GM12872 (cell line): ENCODE measurements around the gene PCDHGC3.

Experiments used
- TF ChIP-seq, protein P1 (sequence below): IDR thresholded peaks from 3 replicates; pipeline ENCODE4 v1.5.1; 2011; ENCODE audit warnings: low read depth, mild to moderate bottlenecking, low read length, moderate library complexity; ENCODE audit not compliant: insufficient read depth

Gene PCDHGC3

DNA sequence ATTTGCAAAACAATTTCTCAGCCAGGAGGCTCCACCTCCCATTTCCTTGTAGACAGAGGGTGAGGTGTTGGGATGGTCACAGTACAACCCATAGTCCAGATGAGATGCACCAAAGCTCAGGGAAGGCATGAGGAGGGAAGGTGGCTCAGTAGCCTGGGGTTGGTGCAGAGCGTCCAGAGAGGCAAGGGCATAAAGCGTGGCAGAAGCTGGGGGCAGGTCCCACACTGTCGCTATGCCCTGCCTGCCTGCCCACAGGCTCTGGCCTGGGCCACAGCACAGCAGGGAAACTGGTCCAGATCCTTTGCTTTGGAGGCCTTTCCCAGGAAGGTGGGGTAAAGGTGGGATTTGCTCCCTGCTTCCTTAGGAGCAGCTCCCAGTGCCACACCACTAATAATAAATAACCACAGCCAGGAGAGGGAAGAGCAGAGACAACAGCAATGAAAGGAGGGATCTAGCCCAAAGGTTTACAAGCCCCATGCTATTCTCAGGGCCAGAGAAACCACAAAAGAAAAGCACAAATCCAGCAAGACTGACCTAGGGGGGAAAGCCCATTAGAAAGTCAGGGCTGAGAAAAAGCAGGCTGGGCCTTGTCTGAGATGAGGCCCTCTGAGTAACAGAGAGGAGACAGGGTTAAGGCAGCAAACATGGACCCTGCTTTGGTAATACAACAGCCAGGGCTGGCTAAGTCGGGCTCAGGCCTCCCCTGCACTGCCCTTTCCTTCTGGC lies 40.3 kb downstream of the PCDHGC3 start:
- TF ChIP-seq, protein P1, sequence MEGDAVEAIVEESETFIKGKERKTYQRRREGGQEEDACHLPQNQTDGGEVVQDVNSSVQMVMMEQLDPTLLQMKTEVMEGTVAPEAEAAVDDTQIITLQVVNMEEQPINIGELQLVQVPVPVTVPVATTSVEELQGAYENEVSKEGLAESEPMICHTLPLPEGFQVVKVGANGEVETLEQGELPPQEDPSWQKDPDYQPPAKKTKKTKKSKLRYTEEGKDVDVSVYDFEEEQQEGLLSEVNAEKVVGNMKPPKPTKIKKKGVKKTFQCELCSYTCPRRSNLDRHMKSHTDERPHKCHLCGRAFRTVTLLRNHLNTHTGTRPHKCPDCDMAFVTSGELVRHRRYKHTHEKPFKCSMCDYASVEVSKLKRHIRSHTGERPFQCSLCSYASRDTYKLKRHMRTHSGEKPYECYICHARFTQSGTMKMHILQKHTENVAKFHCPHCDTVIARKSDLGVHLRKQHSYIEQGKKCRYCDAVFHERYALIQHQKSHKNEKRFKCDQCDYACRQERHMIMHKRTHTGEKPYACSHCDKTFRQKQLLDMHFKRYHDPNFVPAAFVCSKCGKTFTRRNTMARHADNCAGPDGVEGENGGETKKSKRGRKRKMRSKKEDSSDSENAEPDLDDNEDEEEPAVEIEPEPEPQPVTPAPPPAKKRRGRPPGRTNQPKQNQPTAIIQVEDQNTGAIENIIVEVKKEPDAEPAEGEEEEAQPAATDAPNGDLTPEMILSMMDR = no peak

GRCh38 chr5:141516672-141517025 lies 40.9 kb downstream of the PCDHGC3 start:
- TF ChIP-seq, protein P1 = no peak

- TF ChIP-seq, protein P1 = no peak
These were observed 41.5 kb downstream of the PCDHGC3 start for GRCh38 chr5:141517312-141517711.

DNA sequence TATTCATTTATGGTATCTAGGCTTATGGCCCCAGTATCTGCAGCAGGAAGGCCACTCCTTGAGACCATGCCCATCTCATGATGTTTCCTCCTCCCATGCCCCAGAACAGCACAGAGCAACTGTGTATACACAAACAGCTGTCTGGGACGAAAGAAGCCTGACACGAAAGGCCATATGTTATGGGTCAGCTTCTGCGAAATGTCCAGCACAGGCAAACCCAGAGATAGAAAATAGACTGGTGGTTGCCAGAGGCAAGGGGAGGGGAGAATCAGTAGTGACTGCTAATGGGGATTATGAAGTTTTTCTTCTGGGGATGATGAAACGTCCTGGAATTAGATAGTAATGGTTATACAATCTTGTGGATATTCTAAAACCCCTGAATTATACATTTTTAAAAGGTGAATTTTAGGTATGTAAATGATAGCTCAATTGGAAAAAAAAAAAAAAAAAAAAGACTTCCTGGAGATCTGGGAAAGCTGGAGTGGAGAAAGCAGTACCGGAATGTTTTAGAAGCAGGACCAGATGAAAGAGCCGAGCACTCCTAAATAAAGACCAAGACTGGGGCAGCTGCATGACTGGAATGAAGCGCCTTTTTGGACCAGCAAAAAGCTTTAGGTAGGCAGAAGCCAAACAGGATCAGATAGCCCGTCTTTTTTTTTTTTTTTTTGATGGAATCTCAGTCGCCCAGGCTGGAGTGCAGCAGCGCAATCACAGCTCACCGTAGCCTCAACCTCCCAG lies 42.3 kb downstream of the PCDHGC3 start:
- TF ChIP-seq, protein P1 = no peak

- TF ChIP-seq, protein P1 = no peak
These were observed 42.9 kb downstream of the PCDHGC3 start for GRCh38 chr5:141518618-141519015.

DNA sequence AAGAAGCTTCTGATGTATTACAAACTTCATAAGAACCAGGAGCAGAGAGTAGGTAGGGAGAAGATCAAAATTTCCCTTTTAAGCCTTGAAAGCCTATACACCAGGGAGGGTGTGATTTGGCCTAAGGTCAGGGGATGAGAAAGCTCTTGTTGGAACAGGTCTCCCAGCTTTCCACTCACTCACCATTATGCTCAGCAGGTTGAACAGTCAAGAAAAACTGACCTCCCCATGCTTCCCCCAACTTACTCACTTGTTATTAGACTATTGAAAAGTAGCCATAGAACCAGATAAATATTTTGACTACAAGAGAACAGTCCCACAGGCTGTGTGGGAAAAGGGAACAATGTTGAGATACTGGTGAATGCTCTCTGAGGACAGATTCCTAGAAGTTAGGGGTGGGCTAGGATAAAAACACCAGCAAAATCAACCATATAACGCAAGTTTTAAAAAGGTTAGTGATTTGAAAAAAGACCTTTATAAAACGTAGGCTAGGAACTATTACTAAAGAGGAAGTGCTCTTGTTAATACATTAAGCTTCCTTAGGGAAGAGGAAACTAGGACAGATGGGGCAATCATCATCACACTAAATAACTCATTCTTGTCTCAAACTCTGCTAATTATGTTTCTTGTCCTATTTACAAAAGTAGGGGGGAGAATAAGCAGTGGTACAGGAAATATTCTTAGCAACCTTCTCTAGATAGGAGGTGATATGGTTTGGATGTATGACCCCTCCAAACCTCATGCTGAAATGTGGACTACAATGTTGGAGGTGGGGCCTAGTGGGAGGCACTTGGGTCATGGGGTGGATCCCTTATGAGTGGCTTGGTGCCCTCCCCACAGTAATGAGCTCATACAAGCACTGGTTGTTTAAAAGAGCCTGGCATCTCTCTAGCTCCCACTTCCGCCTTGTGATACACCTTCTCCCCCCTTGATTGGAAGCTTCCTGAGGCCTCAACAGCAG lies 44.1 kb downstream of the PCDHGC3 start:
- TF ChIP-seq, protein P1 = no peak
